ENCODE results near the gene GPC3.
"Not testable (repeated sequence)": the region's sequence is repeated elsewhere in the genome, so short reads cannot be mapped to it uniquely, and the experiment has no call there.

The GPC3 gene

GRCh38 chrX:133992882-133993281, 7.5 kb upstream of the GPC3 start (continued):
- no peak for TF ChIP-seq ZNF514 (tag by site-specific recombination; IDR thresholded peaks at IDR 0.05)

DNA sequence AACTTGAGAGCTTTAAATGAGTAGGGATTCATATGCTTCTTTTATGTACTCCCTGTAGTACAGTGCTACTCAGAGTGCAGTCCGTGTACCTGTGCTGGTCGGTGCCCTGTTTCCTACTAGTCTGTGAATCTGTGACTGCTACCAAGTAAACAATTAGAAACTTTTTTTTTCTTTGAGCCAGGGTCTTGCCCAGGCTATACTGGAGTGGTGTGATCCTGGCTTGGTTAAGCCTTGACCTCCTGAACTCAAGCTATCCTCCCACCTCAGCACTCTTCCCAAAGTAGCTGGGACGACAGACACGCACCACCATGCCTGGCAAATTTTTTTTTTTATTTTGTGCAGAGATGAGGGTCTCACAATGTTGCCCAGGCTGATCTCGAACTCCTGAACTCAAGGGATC, 6.4 kb upstream of the GPC3 start:
- ChIA-PET POLR2A (no interaction called here), CTCF (no interaction called here)
- no peaks in the 10 kb centered on the region for H3K36me3 ChIP-seq (ENCODE audit: control insufficient read depth in 2 of 2, insufficient read depth in 1 of 2, low read length in 2 of 2)
- TF ChIP-seq ZFHX2 (tag by site-specific recombination; conservative IDR thresholded peaks at IDR 0.05) (no peak), ZNF24 (tag by site-specific recombination; IDR thresholded peaks at IDR 0.05) (no peak), ZNF350 (tag by site-specific recombination; IDR thresholded peaks at IDR 0.05) (no peak), GLIS2 (tag by site-specific recombination; IDR thresholded peaks at IDR 0.05) (no peak), ZNF621 (tag by site-specific recombination; IDR thresholded peaks at IDR 0.05) (no peak), ZNF677 (tag by site-specific recombination; IDR thresholded peaks at IDR 0.05) (no peak), ZNF148 (tag by site-specific recombination; IDR thresholded peaks at IDR 0.05; ENCODE audit: borderline replicate concordance) (no peak), KLF7 (tag by site-specific recombination; IDR thresholded peaks at IDR 0.05; ENCODE audit: borderline replicate concordance) (no peak)
- TF ChIP-seq, protein P1, sequence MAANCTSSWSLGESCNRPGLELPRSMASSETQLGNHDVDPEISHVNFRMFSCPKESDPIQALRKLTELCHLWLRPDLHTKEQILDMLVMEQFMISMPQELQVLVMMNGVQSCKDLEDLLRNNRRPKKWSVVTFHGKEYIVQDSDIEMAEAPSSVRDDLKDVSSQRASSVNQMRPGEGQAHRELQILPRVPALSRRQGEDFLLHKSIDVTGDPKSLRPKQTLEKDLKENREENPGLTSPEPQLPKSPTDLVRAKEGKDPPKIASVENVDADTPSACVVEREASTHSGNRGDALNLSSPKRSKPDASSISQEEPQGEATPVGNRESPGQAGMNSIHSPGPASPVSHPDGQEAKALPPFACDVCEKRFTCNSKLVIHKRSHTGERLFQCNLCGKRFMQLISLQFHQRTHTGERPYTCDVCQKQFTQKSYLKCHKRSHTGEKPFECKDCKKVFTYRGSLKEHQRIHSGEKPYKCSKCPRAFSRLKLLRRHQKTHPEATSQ (tag by site-specific recombination; IDR thresholded peaks at IDR 0.05): no peak
- TF ChIP-seq, protein P2, sequence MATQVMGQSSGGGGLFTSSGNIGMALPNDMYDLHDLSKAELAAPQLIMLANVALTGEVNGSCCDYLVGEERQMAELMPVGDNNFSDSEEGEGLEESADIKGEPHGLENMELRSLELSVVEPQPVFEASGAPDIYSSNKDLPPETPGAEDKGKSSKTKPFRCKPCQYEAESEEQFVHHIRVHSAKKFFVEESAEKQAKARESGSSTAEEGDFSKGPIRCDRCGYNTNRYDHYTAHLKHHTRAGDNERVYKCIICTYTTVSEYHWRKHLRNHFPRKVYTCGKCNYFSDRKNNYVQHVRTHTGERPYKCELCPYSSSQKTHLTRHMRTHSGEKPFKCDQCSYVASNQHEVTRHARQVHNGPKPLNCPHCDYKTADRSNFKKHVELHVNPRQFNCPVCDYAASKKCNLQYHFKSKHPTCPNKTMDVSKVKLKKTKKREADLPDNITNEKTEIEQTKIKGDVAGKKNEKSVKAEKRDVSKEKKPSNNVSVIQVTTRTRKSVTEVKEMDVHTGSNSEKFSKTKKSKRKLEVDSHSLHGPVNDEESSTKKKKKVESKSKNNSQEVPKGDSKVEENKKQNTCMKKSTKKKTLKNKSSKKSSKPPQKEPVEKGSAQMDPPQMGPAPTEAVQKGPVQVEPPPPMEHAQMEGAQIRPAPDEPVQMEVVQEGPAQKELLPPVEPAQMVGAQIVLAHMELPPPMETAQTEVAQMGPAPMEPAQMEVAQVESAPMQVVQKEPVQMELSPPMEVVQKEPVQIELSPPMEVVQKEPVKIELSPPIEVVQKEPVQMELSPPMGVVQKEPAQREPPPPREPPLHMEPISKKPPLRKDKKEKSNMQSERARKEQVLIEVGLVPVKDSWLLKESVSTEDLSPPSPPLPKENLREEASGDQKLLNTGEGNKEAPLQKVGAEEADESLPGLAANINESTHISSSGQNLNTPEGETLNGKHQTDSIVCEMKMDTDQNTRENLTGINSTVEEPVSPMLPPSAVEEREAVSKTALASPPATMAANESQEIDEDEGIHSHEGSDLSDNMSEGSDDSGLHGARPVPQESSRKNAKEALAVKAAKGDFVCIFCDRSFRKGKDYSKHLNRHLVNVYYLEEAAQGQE (tag by site-specific recombination; IDR thresholded peaks at IDR 0.05): no peak
- H3K27ac ChIP-seq (ENCODE audit: extremely low read depth, low read depth, low read length): no peak overlapping the region
- H3K9me3 ChIP-seq (ENCODE audit: control insufficient read depth, insufficient read depth, low read depth, low read length): no peaks in the 10 kb centered on the region
- H3K4me3 ChIP-seq (ENCODE audit: low read depth, low read length): no peak overlapping the region
- H3K4me1 ChIP-seq (ENCODE audit: control insufficient read depth, insufficient read depth, low read length): peaks cover 3% of the 10 kb centered on the region; the same call in 1 of the 2 replicates

DNA sequence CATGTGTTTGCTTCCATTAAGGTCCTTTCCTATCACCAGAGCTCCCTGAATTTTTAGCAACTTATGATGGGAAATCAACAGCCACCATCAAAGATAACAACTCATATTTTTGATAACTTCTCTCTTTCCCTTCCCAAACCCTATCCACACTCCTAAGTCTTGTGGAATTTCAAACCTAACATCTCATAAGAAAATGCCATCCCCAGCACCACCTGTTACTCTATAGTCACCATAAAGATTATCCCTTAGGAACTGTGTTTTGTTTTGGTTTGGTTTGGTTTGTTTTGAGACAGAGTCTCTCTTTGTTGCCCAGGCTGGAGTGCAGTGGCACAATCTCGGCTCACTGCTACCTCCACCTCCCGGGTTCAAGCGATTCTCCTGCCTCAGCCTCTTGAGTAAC, 5.7 kb upstream of the GPC3 start:
- H3K27ac ChIP-seq (ENCODE audit: extremely low read depth, low read depth, low read length); H3K4me3 ChIP-seq (ENCODE audit: low read depth, low read length); H3K9me3 ChIP-seq (ENCODE audit: control insufficient read depth, insufficient read depth, low read depth, low read length); H3K4me1 ChIP-seq (ENCODE audit: control insufficient read depth, insufficient read depth, low read length); CTCF ChIA-PET; H3K36me3 ChIP-seq (ENCODE audit: control insufficient read depth in 2 of 2, insufficient read depth in 1 of 2, low read length in 2 of 2); POLR2A ChIA-PET: not testable (repeated sequence)
- peak; percentile 85 for TF ChIP-seq SCRT2 (tag by site-specific recombination; IDR thresholded peaks at IDR 0.05)
- peak; percentile 66 for TF ChIP-seq SCRT1 (tag by site-specific recombination; IDR thresholded peaks at IDR 0.05; ENCODE audit: borderline replicate concordance)

DNA sequence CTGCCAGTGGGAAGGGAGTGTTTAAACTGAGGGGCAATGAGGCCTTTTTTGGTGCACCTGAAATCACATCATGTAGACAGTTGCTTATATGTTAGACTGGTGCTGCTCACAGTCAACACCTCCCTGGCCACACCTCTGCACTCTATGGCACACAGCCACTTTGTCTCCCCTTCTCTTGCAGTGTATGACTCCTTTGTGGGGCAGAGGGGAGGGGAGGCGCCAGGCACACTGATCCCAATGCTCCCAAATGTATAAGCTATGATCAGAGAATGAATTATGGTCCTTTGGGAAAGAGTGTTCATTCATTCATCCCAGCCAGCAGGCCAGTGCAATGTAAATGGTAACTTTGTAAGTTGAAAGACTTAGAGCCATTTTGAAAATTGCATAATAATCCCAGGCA, 4.6 kb upstream of the GPC3 start:
- POLR2A ChIA-PET: no interaction called here
- TF ChIP-seq, protein P2 (tag by site-specific recombination; IDR thresholded peaks at IDR 0.05): no peak
- TF ChIP-seq ZNF645 (tag by site-specific recombination; IDR thresholded peaks at IDR 0.05) (no peak), ZNF174 (tag by site-specific recombination; IDR thresholded peaks at IDR 0.05) (no peak), ZNF558 (tag by site-specific recombination; IDR thresholded peaks at IDR 0.05) (no peak)
- CTCF ChIA-PET: no interaction called here

More for the DNA sequence above, 4.6 kb upstream of the GPC3 start:
- no peaks in the 10 kb centered on the region for H3K36me3 ChIP-seq (ENCODE audit: control insufficient read depth in 2 of 2, insufficient read depth in 1 of 2, low read length in 2 of 2)
- no peak overlapping the region for H3K27ac ChIP-seq (ENCODE audit: extremely low read depth, low read depth, low read length)
- peaks cover 7% of the 10 kb centered on the region for H3K4me1 ChIP-seq (ENCODE audit: control insufficient read depth, insufficient read depth, low read length)
- H3K9me3 ChIP-seq (ENCODE audit: control insufficient read depth, insufficient read depth, low read depth, low read length): no peaks in the 10 kb centered on the region
- no peak overlapping the region for H3K4me3 ChIP-seq (ENCODE audit: low read depth, low read length)

All from HEK293 (cell line).